ENCODE data around the gene SKAP2. TPM values are rescaled to one million over a fixed set of nuclear protein-coding genes. Genes with fewer than 3 reads are reported as not detected.

SKAP2 gene
- polyA plus RNA-seq, 1 of the 3 experiments (the other 2 are of a cell fraction) = 0.69 TPM

GRCh38 chr7:26673271-26673670 is 191.1 kb downstream of the SKAP2 start:
- peaks cover 0 to 3% of the 10 kb centered on the region in 2 experiments; a peak in 1 of 4 replicates for H3K4me1 ChIP-seq (ENCODE audit: control insufficient read depth in 1 of 2, insufficient read depth in 2 of 2, low read depth in 1 of 2, low read length in 1 of 2)
- H3K27me3 ChIP-seq (ENCODE audit: insufficient read depth) = no peaks in the 10 kb centered on the region
- no peaks in the 10 kb centered on the region for H4K20me1 ChIP-seq (ENCODE audit: insufficient read depth)
- no peaks in the 10 kb centered on the region for H3K9me2 ChIP-seq
- H3K79me2 ChIP-seq (ENCODE audit: insufficient read depth) = no peaks in the 10 kb centered on the region
- no peaks in the 10 kb centered on the region for H3K36me3 ChIP-seq (replicated peaks in 1 of 2; ENCODE audit: control insufficient read depth in 1 of 2, insufficient read depth in 2 of 2, low read length in 1 of 2)
- POLR2A ChIA-PET = no interaction called here
- no peak overlapping the region for H3K4me3 ChIP-seq (ENCODE audit: low read depth in 2 of 2, low read length in 1 of 2)
- TF ChIP-seq GATA2 (CRISPR knock-in tag; IDR thresholded peaks at IDR 0.05) (0 out of 2 replicates have a peak, but pooled peaks have one; percentile 32), MEF2A (IDR thresholded peaks at IDR 0.05; ENCODE audit: borderline replicate concordance, low read depth) (no peak), TEAD4 (IDR thresholded peaks at IDR 0.05; ENCODE audit: borderline replicate concordance, insufficient read depth) (no peak)
- H3K9ac ChIP-seq = no peak overlapping the region
- DNase-seq = no peak
- H3K27ac ChIP-seq (ENCODE audit: low read depth in 2 of 2, low read length in 1 of 2) = no peak overlapping the region
- CTCF ChIA-PET = interaction anchor here (1.1 to 2.6 kb wide), 9 partner anchors 9 to 781 kb away, joined by 3 to 26 read pairs (median 7); partner anchors contain the start of gene HOXA5
- no peaks in the 10 kb centered on the region for H3K9me3 ChIP-seq
- H2AFZ ChIP-seq (ENCODE audit: low read depth) = no peak overlapping the region
- WGBS (ENCODE audit: low lambda C conversion rate) = 45% methylated on average over 2 of the region's 2 CpGs
- no peak overlapping the region for H3K4me2 ChIP-seq
- peaks cover 4% of the 10 kb centered on the region for H3F3A ChIP-seq (replicated peaks; ENCODE audit: insufficient read depth)

GRCh38 chr7:26670841-26671240 is 193.5 kb downstream of the SKAP2 start:
- no peaks in the 10 kb centered on the region for H3K79me2 ChIP-seq (ENCODE audit: insufficient read depth)
- ChIA-PET POLR2A (no interaction called here), CTCF (interaction anchor here (0.6 to 16.0 kb wide), 11 partner anchors 10 to 778 kb away, joined by 3 to 716 read pairs (median 9); no protein-coding TSS in a partner anchor)
- H3K4me3 ChIP-seq (ENCODE audit: low read depth in 2 of 2, low read length in 1 of 2) = no peak overlapping the region
- no peaks in the 10 kb centered on the region for H4K20me1 ChIP-seq (ENCODE audit: insufficient read depth)
- no peaks in the 10 kb centered on the region for H3K36me3 ChIP-seq (replicated peaks in 1 of 2; ENCODE audit: control insufficient read depth in 1 of 2, insufficient read depth in 2 of 2, low read length in 1 of 2)
- no peak overlapping the region for H3K9ac ChIP-seq
- no peaks in the 10 kb centered on the region for H3K9me2 ChIP-seq
- H3K4me1 ChIP-seq (ENCODE audit: control insufficient read depth in 1 of 2, insufficient read depth in 2 of 2, low read depth in 1 of 2, low read length in 1 of 2) = peaks cover 0 to 3% of the 10 kb centered on the region in 2 experiments; a peak in 1 of 4 replicates
- WGBS (ENCODE audit: low lambda C conversion rate) = 35% methylated on average over 2 of the region's 2 CpGs
- TF ChIP-seq YY1 (IDR thresholded peaks at IDR 0.05; ENCODE audit: low read depth) (no peak), RXRA (IDR thresholded peaks at IDR 0.05; ENCODE audit: borderline replicate concordance, low read depth) (no peak), SMC3 (IDR thresholded peaks at IDR 0.05; ENCODE audit: low read depth, low read length) (no peak), FOXM1 (IDR thresholded peaks at IDR 0.05; ENCODE audit: low read depth) (no peak), EZH2phosphoT487 (IDR thresholded peaks at IDR 0.05; ENCODE audit: borderline replicate concordance, low read depth) (no peak), RCOR1 (IDR thresholded peaks at IDR 0.05; ENCODE audit: low read length) (no peak), CHD2 (IDR thresholded peaks at IDR 0.05; ENCODE audit: low read length, partially characterized antibody) (no peak), MEF2A (IDR thresholded peaks at IDR 0.05; ENCODE audit: borderline replicate concordance, low read depth) (no peak), NFIC (IDR thresholded peaks at IDR 0.05; ENCODE audit: borderline replicate concordance) (no peak), ZBTB33 (IDR thresholded peaks at IDR 0.05; ENCODE audit: borderline replicate concordance, low read depth) (no peak), REST (IDR thresholded peaks at IDR 0.05; ENCODE audit: low read depth, low read length) (no peak), TCF12 (IDR thresholded peaks at IDR 0.05) (no peak)
- no peaks in the 10 kb centered on the region for H3K27me3 ChIP-seq (ENCODE audit: insufficient read depth)
- H3K4me2 ChIP-seq = no peak overlapping the region
- no peak for DNase-seq
- no peak overlapping the region for H3K27ac ChIP-seq (ENCODE audit: low read depth in 2 of 2, low read length in 1 of 2)
- H2AFZ ChIP-seq (ENCODE audit: low read depth) = no peak overlapping the region
- H3K9me3 ChIP-seq = no peaks in the 10 kb centered on the region
- peaks cover 4% of the 10 kb centered on the region for H3F3A ChIP-seq (replicated peaks; ENCODE audit: insufficient read depth)
